RWPE2 (cell line): ENCODE measurements around the gene HK3.

Experiments used
- ATAC-seq: fragments of 200-7000 bp; cut with Tn5 transposase; 3 replicates; pipeline ENCODE4 v1.9.1; 2021; ENCODE audit warnings: low read depth
- DNase-seq: peaks from one replicate; pipeline ENCODE4 v3.0.0-alpha.2; 2020; ENCODE audit warnings: low spot score
- H3K27ac ChIP-seq: fragments of 450-650 bp; 2 replicates; pipeline ENCODE4 v1.5.1; 2017; ENCODE audit warnings: mild to moderate bottlenecking; ENCODE audit not compliant: poor library complexity, severe bottlenecking
- H3K27me3 ChIP-seq: fragments of 250-450 bp; sonication (Bioruptor Pico); 2 replicates; pipeline ENCODE4 v1.5.1; 2021; ENCODE audit warnings: mild to moderate bottlenecking, moderate library complexity; ENCODE audit not compliant: insufficient read depth, poor library complexity, severe bottlenecking
- H3K36me3 ChIP-seq: fragments of 250-450 bp; sonication (Bioruptor Pico); 2 replicates; pipeline ENCODE4 v1.5.1; 2020; ENCODE audit warnings: low read depth, mild to moderate bottlenecking, moderate library complexity
- H3K4me1 ChIP-seq: fragments of 250-450 bp; sonication (Bioruptor Pico); 2 replicates; pipeline ENCODE4 v1.5.1; 2021; ENCODE audit warnings: mild to moderate bottlenecking, moderate library complexity; ENCODE audit not compliant: insufficient read depth, poor library complexity, severe bottlenecking
- H3K4me3 ChIP-seq: fragments of 250-450 bp; sonication (Bioruptor Pico); 2 replicates; pipeline ENCODE4 v1.5.1; 2021; ENCODE audit warnings: mild to moderate bottlenecking, moderate library complexity; ENCODE audit not compliant: severe bottlenecking
- H3K9me3 ChIP-seq: fragments of 250-450 bp; sonication (Bioruptor Pico); 2 replicates; pipeline ENCODE4 v1.5.1; 2021; ENCODE audit warnings: mild to moderate bottlenecking, moderate library complexity; ENCODE audit not compliant: severe bottlenecking
- TF ChIP-seq, protein P1 (sequence below): fragments of 450-650 bp; IDR thresholded peaks from one replicate; pipeline ENCODE4 v1.5.1; 2017; ENCODE audit warnings: mild to moderate bottlenecking, moderate library complexity; ENCODE audit not compliant: poor library complexity, severe bottlenecking

The HK3 gene

GRCh38 chr5:176865964-176866363 is 33.2 kb downstream of the HK3 start:
- no peak for ATAC-seq
- no peaks in the 10 kb centered on the region for H3K4me1 ChIP-seq
- H3K4me3 ChIP-seq, result no peak overlapping the region
- no peak overlapping the region for H3K27ac ChIP-seq
- H3K9me3 ChIP-seq, result no peaks in the 10 kb centered on the region
- TF ChIP-seq, protein P1, sequence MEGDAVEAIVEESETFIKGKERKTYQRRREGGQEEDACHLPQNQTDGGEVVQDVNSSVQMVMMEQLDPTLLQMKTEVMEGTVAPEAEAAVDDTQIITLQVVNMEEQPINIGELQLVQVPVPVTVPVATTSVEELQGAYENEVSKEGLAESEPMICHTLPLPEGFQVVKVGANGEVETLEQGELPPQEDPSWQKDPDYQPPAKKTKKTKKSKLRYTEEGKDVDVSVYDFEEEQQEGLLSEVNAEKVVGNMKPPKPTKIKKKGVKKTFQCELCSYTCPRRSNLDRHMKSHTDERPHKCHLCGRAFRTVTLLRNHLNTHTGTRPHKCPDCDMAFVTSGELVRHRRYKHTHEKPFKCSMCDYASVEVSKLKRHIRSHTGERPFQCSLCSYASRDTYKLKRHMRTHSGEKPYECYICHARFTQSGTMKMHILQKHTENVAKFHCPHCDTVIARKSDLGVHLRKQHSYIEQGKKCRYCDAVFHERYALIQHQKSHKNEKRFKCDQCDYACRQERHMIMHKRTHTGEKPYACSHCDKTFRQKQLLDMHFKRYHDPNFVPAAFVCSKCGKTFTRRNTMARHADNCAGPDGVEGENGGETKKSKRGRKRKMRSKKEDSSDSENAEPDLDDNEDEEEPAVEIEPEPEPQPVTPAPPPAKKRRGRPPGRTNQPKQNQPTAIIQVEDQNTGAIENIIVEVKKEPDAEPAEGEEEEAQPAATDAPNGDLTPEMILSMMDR, result no peak
- no peak for DNase-seq
- no peaks in the 10 kb centered on the region for H3K36me3 ChIP-seq
- peaks cover 59% of the 10 kb centered on the region for H3K27me3 ChIP-seq

DNA sequence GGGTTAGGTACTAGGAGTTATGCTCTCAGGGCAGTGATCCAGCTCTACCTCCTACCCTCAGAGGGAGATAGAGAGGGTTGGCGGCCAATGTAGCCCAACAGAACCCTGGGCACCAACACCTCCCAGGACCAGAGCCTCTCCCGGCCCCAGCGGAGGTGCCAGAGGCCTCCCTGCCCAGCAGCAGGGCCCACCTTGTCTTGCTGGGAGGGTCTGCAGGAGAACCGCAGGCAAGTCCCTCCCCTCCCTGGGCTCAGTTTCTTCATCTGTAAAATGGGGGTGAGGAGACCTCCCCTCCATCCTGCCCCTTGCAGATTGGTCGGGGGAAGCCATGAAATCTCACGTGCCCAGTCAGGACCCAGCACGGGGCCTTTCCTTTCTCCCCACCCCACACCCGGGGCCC is 34.4 kb downstream of the HK3 start:
- ATAC-seq (no peak), DNase-seq (no peak)
- Histone ChIP-seq H3K4me1 (no peaks in the 10 kb centered on the region), H3K27ac (no peak overlapping the region), H3K27me3 (peaks cover 65% of the 10 kb centered on the region), H3K4me3 (no peak overlapping the region), H3K9me3 (no peaks in the 10 kb centered on the region), H3K36me3 (no peaks in the 10 kb centered on the region)
- TF ChIP-seq, protein P1, result no peak

GRCh38 chr5:176863765-176864098 is 35.4 kb downstream of the HK3 start:
- Histone ChIP-seq H3K4me1 (no peaks in the 10 kb centered on the region), H3K36me3 (no peaks in the 10 kb centered on the region), H3K27me3 (peaks cover 65% of the 10 kb centered on the region), H3K9me3 (no peaks in the 10 kb centered on the region), H3K27ac (no peak overlapping the region), H3K4me3 (no peak overlapping the region)
- ATAC-seq (no peak), DNase-seq (no peak)
- TF ChIP-seq, protein P1, result no peak

GRCh38 chr5:176863041-176863764 is 35.9 kb downstream of the HK3 start:
- peak; percentile 24; the same call in 2 of the 3 replicates for ATAC-seq
- Histone ChIP-seq H3K4me3 (no peak overlapping the region), H3K27me3 (peaks cover 67% of the 10 kb centered on the region)

More at GRCh38 chr5:176863041-176863764, 35.9 kb downstream of the HK3 start:
- no peak for DNase-seq
- TF ChIP-seq, protein P1, result no peak
- Histone ChIP-seq H3K36me3 (no peaks in the 10 kb centered on the region), H3K27ac (no peak overlapping the region), H3K9me3 (no peaks in the 10 kb centered on the region), H3K4me1 (no peaks in the 10 kb centered on the region)
